CD1c-positive myeloid dendritic cell (primary cell): Measurements from ENCODE around the gene ETFBKMT.
"Not testable (repeated sequence)": the region's sequence is repeated elsewhere in the genome, so short reads cannot be mapped to it uniquely, and the experiment has no call there.

Experiments
- DNase-seq: peaks from one replicate; pipeline ENCODE4 v3.0.0-alpha.2; 2016; ENCODE audit errors: extremely low spot score

Gene ETFBKMT

DNA sequence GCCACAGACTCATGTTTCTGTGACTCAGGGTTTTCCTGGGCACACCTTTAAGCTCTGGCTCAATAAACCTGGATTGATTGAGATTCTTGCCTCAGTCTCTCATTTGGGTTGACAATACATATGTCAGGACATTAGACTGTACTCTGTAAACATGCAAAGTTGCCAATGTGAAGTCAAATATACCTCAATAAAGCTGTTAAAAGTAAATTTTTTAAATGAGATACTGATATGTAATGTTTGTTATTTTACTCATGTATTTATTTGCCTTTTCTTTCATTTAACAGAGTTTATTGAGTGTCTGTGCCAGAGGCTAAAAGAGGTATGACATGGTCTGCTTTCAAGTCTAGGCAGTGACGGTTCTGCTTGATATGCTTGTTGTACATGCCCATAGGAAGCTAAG, 3.7 kb upstream of the ETFBKMT start:
- no peak for DNase-seq

DNA sequence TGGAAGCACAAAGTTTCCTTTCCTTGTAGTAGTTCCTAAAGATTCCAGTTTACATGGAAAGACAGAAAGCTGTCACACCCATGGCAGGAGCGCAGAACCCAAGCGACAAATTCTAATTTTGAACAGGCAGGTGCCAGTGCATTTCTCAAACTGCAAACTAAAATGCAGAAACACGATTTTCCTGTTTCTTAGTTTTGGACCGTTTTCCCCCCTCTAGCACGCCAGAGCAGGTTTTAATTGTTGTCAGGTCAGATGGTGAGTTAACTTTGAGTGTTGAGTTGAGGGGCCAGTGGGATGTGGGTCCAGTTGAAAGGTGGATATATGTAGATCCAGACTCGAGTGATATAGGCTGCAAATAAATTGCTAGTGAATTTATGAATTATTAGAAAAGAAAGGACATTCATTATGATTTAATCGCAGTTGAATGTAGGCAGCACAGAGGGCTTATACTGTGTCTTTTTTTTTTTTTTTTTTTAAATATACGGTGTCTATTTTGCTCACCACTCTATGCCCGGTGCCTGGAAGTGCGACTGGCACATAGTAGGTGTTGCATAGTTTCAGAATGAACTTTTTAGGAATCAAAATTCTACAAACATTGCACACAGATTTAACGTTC, 909 bp upstream of the ETFBKMT start:
- DNase-seq, result no peak

DNA sequence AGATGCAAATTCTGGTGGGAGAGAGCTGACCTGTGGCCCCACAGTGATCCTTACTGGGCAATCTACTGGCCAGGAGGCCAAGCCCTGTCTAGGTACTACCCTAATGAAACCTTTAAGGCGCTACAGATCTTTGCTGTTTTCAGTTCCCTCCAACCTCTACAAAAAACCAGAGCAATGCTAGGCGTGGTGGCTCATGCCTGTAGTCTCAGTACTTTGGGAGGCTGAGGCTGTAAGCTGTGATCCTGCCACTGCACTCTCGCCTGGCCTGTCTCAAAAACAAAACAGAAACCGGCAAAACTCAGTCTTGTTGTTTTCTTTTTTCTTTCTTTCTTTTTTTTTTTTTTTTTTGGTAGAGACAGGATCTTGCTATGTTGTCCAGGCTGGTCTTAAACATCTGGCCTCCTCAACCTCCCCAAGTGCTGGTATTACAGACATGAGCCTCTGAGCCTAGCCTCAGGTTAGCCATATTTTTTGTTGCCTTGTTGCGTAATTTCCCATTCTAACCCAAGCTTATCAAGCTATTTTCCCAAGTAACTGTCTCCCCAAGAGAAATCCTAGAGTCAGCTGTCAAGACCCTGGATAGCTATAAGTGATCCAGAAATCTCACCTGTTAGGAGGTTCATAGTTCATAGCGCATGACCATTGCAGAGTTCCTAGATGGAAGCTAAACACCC, 2.8 kb downstream of the ETFBKMT start:
- DNase-seq, result no peak

DNA sequence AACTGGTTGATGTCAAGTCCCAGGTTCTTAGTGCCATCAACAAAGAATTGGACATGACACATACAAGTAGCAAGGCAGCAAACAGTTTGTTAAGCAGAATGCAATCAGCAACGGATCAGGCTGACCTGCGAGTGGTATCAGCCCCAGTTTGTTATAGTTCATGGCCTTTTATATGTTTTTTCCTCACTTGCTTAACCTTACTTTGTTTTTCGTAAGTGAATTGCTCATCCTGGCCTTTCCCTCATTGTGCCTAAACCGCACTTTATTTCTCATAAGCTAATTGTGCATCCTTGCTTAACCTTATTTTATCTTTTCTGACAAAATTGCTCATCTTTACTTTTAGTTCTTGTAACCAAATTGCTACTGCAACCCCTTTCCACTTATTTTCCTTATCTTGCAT, 4.1 kb downstream of the ETFBKMT start:
- no peak for DNase-seq

DNA sequence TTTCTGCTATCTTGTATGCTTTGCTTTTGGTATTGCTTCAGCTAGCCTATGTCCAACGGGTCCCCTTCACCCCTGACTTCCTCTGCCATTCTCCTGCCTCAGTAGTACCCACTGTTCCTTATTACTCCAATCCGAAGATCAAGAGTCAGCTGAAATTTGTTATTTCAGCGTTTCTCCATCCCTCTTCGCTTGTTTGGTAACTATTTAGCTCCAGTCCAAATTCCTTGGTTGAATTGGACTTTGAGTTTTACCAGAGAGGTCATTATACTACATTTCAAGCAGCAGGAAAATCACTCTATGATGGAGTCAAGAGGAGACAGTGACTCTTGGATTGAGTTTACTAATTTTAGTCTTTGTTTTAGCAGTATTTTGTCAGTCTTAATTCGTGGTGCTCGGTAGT, 4.5 kb downstream of the ETFBKMT start:
- no peak for DNase-seq

DNA sequence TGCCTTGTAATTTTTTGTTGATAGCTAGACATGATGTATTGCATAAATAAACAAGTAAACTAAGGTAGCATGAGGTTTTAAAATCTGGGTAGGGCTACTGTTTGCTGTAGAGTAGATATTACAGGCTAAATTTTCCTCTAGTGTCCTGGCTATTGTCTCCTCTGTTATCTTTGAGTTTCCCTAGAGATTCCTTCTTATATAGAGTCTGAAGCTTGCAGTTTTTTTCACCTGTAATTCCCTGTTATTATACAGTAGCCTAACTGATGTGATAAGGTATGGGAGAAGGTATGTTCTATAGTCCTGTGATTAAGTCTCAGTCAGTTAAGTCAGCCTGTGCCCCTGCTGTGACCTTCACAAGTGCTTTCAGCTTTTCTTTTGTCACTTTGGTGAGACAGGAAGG, 9.5 kb downstream of the ETFBKMT start:
- DNase-seq, result no peak

DNA sequence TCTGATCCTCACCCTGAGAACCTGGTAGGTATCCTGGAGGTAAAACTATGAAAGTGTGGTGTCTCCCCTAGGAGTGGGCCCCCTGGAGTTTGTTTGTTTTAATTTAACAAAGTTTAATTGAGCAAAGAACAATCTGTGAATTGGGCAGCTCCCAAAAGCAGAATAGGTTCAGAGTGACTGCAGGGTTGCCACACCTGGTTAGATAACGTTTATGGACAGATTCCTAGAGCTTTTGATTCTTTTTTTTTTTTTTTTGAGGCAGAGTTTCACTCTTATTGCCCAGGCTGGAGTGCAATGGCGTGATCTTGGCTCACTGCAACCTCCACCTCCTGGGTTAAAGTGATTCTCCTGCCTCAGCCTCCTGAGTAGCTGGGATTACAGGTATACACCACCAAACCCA, 10.1 kb downstream of the ETFBKMT start:
- not testable (repeated sequence) for DNase-seq

DNA sequence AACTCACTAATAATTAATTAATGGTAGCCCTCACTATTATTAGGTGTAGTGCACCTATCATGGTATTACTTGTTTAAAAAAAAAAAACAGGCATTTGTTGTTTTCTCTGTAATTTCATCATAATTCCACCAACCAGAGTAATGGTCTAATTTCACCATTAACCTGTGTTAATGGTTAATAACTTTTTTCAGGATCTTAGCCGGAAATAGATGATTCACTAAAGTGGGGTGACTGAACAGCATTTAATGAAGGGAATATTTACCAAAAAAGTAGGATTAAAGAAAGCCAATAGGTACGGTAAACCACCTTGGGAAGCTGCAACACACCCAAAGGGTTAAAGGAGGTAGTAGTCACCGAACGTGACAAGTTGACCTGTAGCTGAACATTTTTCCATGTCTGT, 13.0 kb downstream of the ETFBKMT start:
- no peak for DNase-seq

DNA sequence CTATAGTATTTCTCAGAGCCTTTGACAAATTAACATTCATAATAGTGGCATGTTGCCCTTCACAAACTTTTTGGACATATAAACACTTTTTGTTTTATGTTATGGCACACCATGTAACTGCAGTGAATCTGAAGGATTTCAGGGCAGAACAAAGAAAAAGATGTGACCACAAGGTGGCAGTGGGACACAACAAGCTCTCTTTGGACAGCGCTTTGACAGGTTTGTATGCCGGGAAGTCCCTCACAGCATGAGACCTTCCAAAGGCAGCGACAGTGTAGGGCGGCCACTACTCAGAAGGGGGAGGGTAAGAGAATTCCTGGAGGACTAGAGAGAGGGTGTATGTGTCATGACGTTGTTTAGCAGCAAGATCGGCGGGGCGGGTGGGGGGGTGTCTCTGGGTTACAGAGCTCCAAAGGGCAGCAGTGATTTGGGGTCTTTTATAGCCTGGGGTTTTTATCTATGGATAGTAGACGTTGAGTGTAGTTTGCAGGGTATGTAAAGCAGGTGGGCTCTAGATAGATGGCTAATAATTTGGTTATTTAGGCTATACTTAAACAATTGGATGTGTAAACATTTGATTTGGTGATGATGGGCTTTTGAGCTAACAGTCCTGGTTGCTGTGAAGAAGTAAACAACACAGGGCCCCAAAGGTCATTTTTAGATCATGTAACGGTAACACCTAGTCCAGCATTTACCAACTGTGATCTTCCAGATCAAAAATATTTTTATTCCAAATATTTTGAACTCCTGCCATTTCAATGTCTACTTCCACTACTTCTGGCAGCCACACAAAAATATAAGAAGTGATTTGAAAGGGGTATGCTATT, 22.9 kb downstream of the ETFBKMT start:
- peak; percentile 86 for DNase-seq

DNA sequence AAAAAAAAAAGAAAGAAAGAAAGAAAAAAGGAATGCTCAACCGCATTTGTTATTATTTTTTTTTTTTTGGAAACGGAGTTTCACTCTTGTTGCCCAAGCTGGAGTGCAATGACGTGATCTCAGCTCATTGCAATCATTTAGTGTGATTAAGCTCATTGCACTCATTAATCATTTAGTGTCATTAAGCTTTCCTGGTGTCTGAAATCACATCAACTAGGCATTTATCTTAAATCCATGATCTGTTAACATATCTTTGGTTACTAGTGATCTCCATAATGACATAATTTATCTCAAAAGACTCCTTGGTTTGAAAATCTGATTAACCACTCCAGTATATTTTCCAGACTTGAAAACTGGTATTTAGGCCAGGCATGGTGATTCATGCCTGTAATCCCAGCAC, 26.3 kb downstream of the ETFBKMT start:
- no peak for DNase-seq

DNA sequence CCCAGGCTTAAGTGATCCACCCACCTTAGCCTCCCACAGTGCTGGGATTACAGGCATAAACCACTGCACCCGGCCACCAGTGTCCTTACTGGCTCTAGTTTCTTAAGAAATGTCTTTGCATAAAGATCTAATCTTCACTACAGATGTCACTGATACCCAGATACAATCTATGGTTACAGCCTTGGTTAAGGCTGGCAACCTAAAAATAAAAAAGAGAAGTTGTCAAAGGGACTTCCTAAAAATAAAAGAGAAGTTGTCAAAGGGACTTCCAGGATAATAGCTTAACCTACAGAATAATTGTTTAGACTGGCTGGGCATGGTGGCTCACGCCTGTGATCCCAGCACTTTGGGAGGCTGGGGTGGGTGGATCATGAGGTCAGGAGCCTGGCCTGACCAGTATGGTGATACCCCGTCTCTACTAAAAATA, 27.6 kb downstream of the ETFBKMT start:
- DNase-seq, result peak; percentile 82

DNA sequence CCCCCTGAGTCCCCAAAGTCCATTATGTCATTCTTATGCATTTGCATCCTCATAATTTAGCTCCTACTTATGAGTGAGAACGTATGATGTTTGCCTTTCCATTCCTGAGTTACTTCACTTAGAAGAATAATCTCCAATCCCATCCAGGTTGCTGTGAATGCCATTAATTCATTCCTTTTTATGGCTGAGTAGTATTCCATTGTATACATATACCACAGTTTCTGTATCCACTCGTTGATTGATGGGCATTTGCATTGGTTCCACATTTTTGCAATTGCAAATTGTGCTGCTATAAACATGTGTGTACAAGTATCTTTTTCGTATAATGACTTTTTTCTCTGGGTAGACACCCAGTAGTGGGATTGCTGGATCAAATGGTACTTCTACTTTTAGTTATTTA, 30.4 kb downstream of the ETFBKMT start:
- not testable (repeated sequence) for DNase-seq

DNA sequence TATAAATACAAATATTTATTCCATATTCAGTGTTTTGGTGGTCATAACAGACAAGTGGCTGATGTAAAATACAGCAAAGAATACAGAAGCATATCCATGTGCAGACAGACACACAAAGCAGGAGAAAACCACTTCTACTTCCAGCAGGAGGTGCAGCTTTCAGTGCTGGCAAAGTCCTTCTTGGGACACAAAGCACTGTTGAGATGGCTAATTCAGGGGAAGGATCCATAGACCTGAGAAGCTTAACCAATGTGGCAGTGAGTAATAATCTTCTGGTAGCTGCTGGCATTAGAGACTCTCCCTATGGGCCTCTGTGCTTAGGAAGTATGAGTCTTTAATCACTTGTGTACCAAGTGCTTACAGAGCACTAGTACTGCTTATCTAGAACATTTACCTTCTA, 42.6 kb downstream of the ETFBKMT start:
- no peak for DNase-seq

DNA sequence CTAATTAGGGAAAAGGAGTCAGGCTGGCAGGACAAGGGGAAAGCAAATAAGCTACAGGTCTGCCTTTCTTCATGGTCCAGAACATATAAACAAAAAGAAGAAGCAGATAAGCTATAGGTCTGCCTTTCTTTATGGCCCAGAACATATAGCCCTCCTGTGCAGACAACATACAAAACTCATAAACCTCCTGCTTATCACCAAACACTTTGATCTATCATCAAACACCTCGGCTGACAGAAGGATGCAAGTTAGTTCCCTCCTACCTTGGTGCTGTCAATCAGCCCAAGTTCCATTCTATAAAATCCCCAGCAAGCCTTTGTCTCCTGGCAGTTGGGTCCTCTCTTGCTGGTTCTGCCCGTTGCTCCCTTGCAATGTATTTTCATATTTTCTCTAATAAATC, 46.1 kb downstream of the ETFBKMT start:
- no peak for DNase-seq

DNA sequence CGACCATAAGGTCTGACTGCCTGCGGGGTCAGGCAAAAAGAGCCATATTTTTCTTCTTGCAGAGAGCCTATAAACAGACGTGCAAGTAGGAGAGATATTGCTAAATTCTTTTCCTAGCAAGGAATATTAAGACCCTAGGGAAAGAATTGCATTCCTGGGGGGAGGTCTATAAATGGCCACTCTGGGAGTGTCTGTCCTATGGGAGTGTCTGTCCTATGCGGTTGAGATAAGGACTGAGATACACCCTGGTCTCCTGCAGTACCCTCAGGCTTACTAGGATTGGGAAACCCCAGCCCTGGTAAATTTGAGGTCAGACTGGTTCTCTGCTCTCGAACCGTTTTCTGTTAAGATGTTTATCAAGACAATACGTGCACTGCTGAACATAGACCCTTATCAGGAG, 48.6 kb downstream of the ETFBKMT start:
- not testable (repeated sequence) for DNase-seq

DNA sequence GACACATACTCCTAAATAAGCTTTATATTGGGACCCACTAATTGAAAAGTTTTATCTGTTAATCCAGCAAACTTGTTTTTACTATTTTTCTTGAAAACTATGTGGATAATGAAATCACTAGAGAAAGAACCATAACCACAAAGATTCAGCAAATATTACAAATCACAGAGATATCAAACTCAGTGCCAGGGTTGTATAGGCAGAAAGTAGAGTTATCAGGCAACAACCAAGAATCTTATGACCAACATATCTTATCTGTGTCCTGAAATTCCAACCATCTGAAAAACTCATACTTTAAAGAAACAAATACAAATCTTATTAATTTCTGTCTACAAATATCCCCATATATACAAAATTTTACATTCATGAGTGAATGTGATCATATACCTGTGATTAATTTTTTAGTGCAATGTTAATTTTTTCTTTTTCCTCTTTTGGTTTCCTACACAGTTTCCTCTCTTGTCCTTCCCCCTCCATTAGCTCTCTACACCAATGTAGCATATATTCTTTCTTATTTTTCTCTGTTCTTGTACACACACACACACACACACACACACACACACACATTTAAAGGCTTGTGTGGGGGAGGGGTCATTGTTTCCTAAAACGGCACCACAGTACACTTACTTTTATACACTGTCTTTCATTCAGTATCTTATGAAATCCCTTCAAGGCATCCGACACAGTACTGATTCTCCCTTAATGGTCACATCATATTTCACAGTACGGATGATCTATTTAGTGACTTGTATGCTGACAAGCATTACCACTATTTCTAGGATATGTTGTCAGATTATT, 50.7 kb downstream of the ETFBKMT start:
- no peak for DNase-seq

DNA sequence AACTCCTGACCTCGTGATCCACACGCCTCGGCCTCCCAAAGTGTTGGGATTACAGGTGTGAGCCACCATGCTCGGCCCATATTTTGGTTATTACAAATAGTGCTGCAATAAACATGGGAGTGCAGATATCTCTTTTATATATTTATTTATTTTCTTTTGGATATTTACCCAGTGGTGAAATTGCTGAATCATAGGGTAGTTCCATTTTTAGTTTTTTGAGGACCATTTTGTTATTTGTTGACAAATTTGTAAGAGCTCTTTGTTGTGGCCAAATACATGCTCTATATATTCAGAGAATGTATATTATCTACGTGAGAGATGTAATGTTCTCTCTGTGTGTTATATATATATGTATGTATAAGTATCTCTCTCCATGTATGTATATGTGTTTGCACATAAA, 53.4 kb downstream of the ETFBKMT start:
- DNase-seq, result no peak

DNA sequence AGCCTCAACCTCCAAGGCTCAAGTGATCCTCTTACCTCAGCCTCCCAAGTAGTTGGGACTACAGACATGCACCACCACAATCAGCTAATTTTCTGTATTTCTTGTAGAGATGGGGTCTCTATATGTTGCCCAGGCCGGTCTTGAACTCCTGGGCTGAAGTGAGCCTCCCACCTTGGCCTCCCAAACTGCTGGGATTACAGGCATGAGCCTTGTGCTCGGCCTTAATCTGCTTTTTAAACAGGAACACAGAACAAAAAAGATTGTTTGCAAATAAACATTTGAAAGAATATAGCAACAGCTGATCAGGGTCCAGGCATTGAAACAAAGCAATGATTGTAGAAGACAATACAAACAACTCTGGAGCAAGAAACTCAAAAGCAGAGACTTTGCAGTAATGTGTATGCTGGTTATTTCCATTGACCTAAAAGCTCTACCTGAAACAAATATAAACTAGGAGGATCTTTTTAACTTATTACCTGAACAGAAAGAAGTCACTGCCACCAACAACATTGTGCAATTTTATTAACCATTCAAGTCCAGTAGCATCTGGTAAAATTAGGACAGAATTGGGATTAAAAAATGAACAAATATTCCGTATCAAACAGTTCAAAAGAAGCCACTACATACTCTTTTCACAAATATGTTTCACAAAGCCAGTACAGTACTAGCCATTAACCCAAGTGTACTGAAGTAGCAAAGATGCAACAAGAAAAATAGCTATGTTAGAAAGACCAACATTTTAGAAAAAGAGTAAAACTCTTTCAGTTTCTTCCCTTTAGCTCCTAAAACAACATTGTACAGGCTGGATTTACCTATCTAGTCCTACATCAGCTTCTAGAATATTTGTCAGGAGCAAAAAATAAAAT, 55.2 kb downstream of the ETFBKMT start:
- no peak for DNase-seq

DNA sequence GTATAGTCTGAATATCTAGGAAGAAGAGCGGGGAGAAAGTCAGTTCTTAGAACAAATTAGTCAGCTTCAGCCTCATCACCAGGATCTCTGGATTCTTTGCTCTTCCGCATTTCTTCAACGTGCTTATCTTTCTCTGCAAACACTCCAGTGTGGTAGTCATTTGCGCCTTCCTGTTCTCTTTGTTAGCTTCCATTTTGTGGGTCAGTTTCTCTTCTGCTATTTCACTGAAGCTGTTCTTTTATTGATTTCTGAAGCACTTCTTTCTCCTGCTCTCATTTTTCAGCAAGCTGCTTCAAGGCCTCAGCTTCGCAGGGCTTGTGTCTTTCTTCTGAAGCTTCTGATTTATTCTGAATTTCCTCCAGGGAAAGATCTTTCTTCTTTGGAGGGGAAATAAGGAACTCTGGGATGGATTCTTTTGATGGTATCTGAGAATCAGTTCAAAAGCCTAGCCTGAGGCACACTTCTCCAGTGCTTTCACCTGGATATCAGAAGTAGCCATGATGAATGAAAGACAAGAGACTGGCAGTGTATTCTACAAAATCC, 55.9 kb downstream of the ETFBKMT start:
- peak; percentile 89 for DNase-seq

DNA sequence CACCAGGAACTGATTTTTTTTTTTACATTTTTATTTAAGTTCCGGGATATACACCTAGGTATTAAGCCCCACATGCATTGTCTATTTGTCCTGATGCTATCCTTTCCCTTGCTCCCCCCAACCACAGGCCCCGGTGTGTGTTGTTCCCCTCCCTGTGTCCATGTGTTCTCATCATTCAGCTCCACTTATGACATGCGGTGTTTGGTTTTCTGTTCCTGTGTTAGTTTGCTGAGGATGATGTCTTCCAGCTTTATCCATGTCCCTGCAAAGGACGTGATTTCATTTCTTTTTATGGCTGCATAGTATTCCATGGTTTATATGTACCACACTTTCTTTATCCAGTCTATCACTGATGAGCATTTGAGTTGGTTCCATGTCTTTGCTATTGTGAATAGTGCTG, 57.5 kb downstream of the ETFBKMT start:
- DNase-seq, result not testable (repeated sequence)
